NT2/D1 (cell line): ENCODE data around the gene NAT16.
"Not testable (repeated sequence)": the region's sequence is repeated elsewhere in the genome, so short reads cannot be mapped to it uniquely, and the experiment has no call there.

ENCODE experiments used
- DNase-seq: peaks from one replicate; pipeline ENCODE4 v3.0.0-alpha.2; 2011; ENCODE audit warnings: low read depth, low spot score
- H3K27me3 ChIP-seq: 2 replicates; pipeline ENCODE4 v1.6.0; 2011; ENCODE audit warnings: mild to moderate bottlenecking; ENCODE audit not compliant: insufficient read length, insufficient read depth
- H3K36me3 ChIP-seq: 2 replicates; pipeline ENCODE4 v1.6.1; 2011; ENCODE audit warnings: mild to moderate bottlenecking, low read length, mixed read lengths; ENCODE audit not compliant: insufficient read depth, insufficient read length
- H3K4me1 ChIP-seq: 2 replicates; pipeline ENCODE4 v1.5.1; 2011; ENCODE audit not compliant: insufficient read depth, insufficient read length
- H3K4me3 ChIP-seq: 2 replicates; pipeline ENCODE4 v1.5.1; 2011; ENCODE audit warnings: low read depth; ENCODE audit not compliant: insufficient read length
- H3K9ac ChIP-seq: 2 replicates; pipeline ENCODE4 v1.6.0; 2011; ENCODE audit warnings: low read depth; ENCODE audit not compliant: insufficient read length
- H3K9me3 ChIP-seq: 2 replicates; pipeline ENCODE4 v1.5.1; 2011; ENCODE audit warnings: mild to moderate bottlenecking, low read length; ENCODE audit not compliant: insufficient read depth
- SUZ12 ChIP-seq: IDR thresholded peaks from 2 replicates; pipeline ENCODE4 v1.6.1; 2011; ENCODE audit not compliant: insufficient read length, insufficient read depth; ENCODE audit errors: extremely low read depth
- YY1 ChIP-seq: IDR thresholded peaks from 2 replicates; pipeline ENCODE4 v1.6.1; 2011; ENCODE audit not compliant: insufficient read length, insufficient read depth
- ZNF274 ChIP-seq: IDR thresholded peaks from 2 replicates; pipeline ENCODE4 v1.6.1; 2011; ENCODE audit warnings: mild to moderate bottlenecking, low read depth, low read length

The NAT16 gene

DNA sequence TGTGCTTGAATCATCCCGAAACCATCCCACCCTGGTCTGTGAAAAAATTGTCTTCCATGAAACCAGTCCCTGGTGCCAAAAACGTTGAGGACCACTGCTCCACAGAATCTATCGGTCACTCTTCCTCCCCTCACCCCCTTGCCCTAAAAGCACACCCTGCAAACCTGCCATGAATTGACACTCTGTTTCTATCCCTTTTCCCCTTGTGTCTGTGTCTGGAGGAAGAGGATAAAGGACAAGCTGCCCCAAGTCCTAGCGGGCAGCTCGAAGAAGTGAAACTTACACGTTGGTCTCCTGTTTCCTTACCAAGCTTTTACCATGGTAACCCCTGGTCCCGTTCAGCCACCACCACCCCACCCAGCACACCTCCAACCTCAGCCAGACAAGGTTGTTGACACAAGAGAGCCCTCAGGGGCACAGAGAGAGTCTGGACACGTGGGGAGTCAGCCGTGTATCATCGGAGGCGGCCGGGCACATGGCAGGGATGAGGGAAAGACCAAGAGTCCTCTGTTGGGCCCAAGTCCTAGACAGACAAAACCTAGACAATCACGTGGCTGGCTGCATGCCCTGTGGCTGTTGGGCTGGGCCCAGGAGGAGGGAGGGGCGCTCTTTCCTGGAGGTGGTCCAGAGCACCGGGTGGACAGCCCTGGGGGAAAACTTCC is 54.0 kb downstream of the NAT16 start:
- H3K9me3 ChIP-seq = no peaks in the 10 kb centered on the region
- H3K36me3 ChIP-seq = peaks cover 22% of the 10 kb centered on the region
- TF ChIP-seq SUZ12 (no peak), YY1 (no peak), ZNF274 (no peak)
- no peak for DNase-seq
- peak overlapping the region; percentile 38 for H3K9ac ChIP-seq
- peaks cover 12% of the 10 kb centered on the region for H3K4me1 ChIP-seq
- no peaks in the 10 kb centered on the region for H3K27me3 ChIP-seq
- no peak overlapping the region for H3K4me3 ChIP-seq

DNA sequence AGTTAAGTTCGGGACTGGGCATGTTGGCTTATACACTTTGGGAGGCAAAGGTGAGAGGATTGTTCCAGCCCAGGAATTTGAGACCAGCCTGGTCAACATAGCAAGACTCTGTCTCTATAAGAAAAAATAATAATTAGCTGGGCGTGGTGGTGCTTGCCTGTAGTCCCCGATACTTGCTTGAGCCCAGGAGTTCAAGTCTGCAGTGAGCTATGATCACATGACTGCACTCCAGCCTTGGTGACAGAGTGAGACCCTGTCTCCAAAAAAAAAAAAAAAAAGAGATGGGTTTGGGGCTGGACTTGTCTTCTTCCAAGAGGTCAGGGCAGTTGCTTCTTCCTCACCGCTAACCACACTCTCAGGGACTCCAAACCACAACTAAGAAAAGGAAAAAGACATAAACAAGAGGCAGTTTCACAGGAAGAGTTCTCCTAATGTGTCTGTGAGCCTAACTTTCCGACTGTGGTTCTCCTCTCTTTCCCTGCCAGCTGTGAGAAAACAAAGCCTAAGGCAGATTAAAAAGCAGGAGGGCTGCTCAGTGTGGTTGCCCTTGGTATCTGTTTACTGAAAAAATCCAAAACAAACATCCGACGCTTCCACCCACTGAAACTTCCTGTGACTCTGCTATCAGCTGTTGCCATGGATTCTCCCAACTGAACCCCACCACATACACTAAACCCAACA is 55.6 kb downstream of the NAT16 start:
- Histone ChIP-seq H3K36me3 (peaks cover 13% of the 10 kb centered on the region), H3K4me1 (peaks cover 13% of the 10 kb centered on the region), H3K27me3 (no peaks in the 10 kb centered on the region), H3K9me3 (no peaks in the 10 kb centered on the region), H3K4me3 (no peak overlapping the region), H3K9ac (no peak overlapping the region)
- TF ChIP-seq ZNF274 (no peak), YY1 (no peak), SUZ12 (no peak)
- no peak for DNase-seq

DNA sequence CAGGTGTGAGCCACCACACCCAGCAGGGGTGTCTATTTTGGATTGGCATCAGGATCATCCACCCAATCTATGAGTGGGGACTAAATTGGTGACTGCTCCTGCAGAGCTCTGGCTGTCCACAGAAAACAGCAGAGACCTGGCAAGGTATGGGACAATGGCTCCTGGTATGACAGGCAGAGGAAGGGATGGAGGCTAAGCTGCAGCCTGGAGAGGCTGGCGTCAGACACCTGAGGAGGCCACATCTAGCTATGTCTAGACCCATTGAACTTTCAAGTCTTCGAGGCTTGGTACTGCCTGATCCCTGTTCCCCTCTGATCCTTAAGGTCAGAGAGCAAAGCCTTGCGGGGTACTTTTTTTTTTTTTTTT is 56.4 kb downstream of the NAT16 start:
- peaks cover 13% of the 10 kb centered on the region for H3K4me1 ChIP-seq

DNA sequence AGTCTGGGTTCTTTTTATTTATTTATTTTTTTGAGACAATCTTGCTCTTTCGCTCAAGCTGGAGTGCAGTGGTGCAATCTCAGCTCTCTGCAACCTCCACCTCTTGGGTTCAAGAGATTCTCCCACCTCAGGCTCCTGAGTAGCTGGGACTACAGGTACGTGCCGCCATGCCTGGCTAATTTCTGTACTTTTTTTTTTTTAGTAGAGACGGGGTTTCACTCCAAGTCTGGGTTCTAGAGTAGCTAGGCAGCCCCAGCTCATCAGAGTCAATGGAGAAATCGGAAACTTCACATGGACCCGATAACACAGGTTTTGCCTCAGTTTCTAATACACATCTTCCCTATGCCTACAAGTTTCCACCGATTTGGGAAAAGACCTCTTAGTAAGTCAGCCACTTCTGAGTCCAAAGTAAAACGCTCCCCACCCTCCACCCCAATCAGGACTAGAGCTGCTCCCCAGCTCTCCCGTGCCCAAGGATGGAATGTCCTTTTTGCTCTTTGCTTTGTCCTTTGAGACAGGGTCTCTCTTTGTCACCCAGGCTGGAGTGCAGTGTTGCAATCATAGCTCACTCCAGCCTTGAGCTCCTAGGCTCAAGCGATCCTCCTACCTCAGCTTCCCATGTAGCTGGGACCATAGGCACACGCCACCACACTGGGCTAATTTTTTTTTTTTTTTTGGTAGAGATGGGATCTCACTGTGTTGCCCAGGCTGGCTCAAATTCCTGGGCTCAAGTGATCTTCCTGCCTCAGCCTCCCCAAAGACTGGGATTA is 57.0 kb downstream of the NAT16 start:
- no peak for TF ChIP-seq ZNF274
- TF ChIP-seq YY1 = no peak
- no peak for TF ChIP-seq SUZ12
- no peak for DNase-seq
- Histone ChIP-seq H3K4me3 (no peak overlapping the region), H3K27me3 (no peaks in the 10 kb centered on the region), H3K4me1 (peaks cover 13% of the 10 kb centered on the region), H3K36me3 (peaks cover 7% of the 10 kb centered on the region), H3K9me3 (no peaks in the 10 kb centered on the region), H3K9ac (peak overlapping the region; percentile 51)

More for the DNA sequence above, 56.4 kb downstream of the NAT16 start:
- TF ChIP-seq YY1 = no peak
- TF ChIP-seq SUZ12 = no peak
- no peak for TF ChIP-seq ZNF274
- Histone ChIP-seq H3K27me3 (no peaks in the 10 kb centered on the region), H3K9ac (no peak overlapping the region), H3K4me3 (no peak overlapping the region), H3K9me3 (no peaks in the 10 kb centered on the region), H3K36me3 (peaks cover 13% of the 10 kb centered on the region)
- no peak for DNase-seq

DNA sequence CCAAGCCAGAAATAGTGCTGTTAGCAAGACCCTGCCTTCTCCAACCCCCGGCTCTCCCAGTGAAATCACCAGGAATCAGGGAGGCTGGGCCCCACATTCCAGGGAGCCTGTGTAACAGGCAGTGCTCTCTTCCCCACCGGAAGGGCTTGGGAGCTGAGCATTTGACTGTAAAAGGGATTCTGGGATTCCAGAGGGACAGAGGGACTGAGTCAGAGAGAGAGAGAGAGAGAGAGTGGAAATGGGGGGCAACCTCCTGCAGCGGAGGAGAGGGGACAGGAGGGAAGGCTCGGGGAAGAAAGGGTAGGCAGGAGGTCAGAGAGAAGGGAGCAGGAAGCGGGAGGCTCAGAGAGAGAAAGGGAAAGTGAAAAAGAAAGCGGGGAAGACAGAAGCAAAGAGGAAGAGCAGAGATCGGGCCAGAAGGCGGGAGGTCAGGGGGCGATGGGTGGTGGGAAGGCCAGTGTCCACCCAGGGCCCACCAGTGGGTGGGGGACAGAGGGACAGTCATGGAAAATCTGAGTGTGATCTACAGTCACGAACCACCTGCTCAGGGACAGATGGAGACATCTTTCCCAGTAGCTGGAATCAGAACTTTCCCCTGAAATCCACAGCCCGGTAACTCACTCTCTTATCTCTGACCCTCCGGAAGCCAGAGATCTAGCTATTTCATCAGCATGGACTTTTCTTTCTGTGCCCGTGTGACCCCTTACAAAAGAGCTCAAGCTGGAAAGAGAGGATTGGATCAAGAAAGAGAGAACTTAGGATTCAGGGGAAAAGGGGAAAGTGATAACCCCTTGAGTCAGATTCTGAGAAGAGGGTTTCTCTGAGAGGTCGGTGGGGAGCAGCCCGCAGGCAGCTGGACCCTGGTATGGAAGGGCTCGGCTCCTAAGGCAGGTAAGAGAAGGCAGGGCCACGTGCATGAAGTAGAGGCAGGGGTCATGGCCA is 57.8 kb downstream of the NAT16 start:
- Histone ChIP-seq H3K27me3 (no peaks in the 10 kb centered on the region), H3K4me3 (no peak overlapping the region), H3K9me3 (no peaks in the 10 kb centered on the region), H3K36me3 (peaks cover 3% of the 10 kb centered on the region), H3K4me1 (peaks cover 13% of the 10 kb centered on the region), H3K9ac (peak overlapping the region; percentile 51)
- peak; percentile 91 for DNase-seq
- no peak for TF ChIP-seq ZNF274
- no peak for TF ChIP-seq YY1
- TF ChIP-seq SUZ12 = no peak

DNA sequence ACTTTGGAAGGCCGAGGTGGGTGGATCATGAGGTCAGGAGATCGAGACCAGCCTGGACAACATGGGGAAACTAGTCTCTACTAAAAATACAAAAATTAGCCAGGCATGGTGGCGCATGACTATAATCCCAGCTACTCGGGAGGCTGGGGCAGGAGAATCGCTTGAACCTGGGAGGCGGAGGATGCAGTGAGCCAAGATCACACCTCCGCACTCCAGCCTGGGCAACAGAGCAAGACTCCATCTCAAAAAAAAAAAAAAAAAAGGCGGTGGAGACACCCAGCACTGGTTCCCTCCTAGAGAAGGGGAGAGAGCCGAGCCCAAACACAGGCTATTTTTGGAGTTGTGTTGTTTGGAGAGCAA is 58.5 kb downstream of the NAT16 start:
- DNase-seq = not testable (repeated sequence)

More for the DNA sequence above, 58.5 kb downstream of the NAT16 start:
- Histone ChIP-seq H3K4me1 (peaks cover 17% of the 10 kb centered on the region), H3K9ac (peak overlapping the region; percentile 9)
- H3K9me3 ChIP-seq, H3K36me3 ChIP-seq, H3K27me3 ChIP-seq, H3K4me3 ChIP-seq: not testable (repeated sequence)
